ENCODE results near the gene LDB2. TPM values are rescaled to one million over a fixed set of nuclear protein-coding genes. Genes with fewer than 3 reads are reported as not detected.

LDB2 gene
- total and polyA plus RNA-seq, 2 donors from 2014 or later, result 26.9 to 59.9 TPM

GRCh38 chr4:16896881-16897750 is 1.3 kb downstream of the LDB2 start:
- H3K4me1 ChIP-seq (ENCODE audit: control insufficient read depth in 2 of 3, insufficient read depth in 2 of 3, low read depth in 1 of 3, low read length in 3 of 3), result no peaks in the 10 kb centered on the region
- no peak for TF ChIP-seq CTCF (IDR thresholded peaks at IDR 0.05; ENCODE audit: borderline replicate concordance, extremely low read depth, insufficient read depth)
- intact Hi-C loops (cut with DNase I), result no loop called here
- H3K9ac ChIP-seq (ENCODE audit: low read length in 3 of 3), result peak overlapping the region; percentile 27 to 55 (median 42)
- no peaks in the 10 kb centered on the region for H3K36me3 ChIP-seq (ENCODE audit: control insufficient read depth in 2 of 3, insufficient read depth in 3 of 3, low read length in 3 of 3)
- peak overlapping the region; percentile 58 to 65 (median 63) for H3K4me3 ChIP-seq (ENCODE audit: low read length in 3 of 3)
- H3K27me3 ChIP-seq (ENCODE audit: control insufficient read depth, insufficient read depth, low read length), result no peaks in the 10 kb centered on the region
- no peak for FAIRE-seq
- DNase-seq, result peak in 3 of 5 donors; percentile 21 to 85 (median 66)
- peak overlapping the region in 1 of 2 donors; percentile 42 for H3K27ac ChIP-seq (ENCODE audit: low read depth in 2 of 2, low read length in 2 of 2)
- H3K9me3 ChIP-seq (ENCODE audit: control insufficient read depth in 2 of 3, insufficient read depth in 1 of 3, low read length in 3 of 3), result no peaks in the 10 kb centered on the region

DNA sequence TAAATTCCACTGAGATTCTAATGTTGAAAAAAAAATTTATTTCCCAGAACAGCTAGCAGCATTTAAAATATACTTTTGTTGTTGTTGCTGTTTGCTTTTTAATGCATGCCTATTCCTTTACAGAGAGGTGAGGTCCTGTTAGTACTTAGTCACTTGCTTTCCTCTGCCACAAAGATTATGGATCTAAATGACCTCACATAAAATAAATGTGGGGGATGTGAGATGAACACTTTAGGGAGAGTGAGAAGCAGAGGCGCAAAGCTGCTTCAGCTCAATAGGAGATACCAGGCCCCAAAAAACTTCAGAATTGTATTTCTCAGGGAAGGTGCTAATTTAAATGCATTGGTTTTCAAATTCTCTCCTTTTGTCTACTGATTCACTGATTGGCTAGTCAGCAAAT is 4.0 kb downstream of the LDB2 start:
- Histone ChIP-seq H3K9ac (ENCODE audit: low read length in 3 of 3) (peak overlapping the region in 1 of 3 donors; percentile 34), H3K36me3 (ENCODE audit: control insufficient read depth in 2 of 3, insufficient read depth in 3 of 3, low read length in 3 of 3) (no peaks in the 10 kb centered on the region), H3K27me3 (ENCODE audit: control insufficient read depth, insufficient read depth, low read length) (no peaks in the 10 kb centered on the region), H3K4me1 (ENCODE audit: control insufficient read depth in 2 of 3, insufficient read depth in 2 of 3, low read depth in 1 of 3, low read length in 3 of 3) (peaks cover 0 to 4% (median 0%) of the 10 kb centered on the region in 3 donors), H3K4me3 (ENCODE audit: low read length in 3 of 3) (peak overlapping the region in 1 of 3 donors; percentile 63), H3K9me3 (ENCODE audit: control insufficient read depth in 2 of 3, insufficient read depth in 1 of 3, low read length in 3 of 3) (no peaks in the 10 kb centered on the region), H3K27ac (ENCODE audit: low read depth in 2 of 2, low read length in 2 of 2) (peak overlapping the region; percentile 16 to 35)
- no peak for TF ChIP-seq CTCF (IDR thresholded peaks at IDR 0.05; ENCODE audit: borderline replicate concordance, extremely low read depth, insufficient read depth)
- no peak for FAIRE-seq
- intact Hi-C loops (cut with DNase I), result no loop called here
- DNase-seq, result no peak

GRCh38 chr4:16893141-16893651 is 5.2 kb downstream of the LDB2 start:
- H3K27ac ChIP-seq (ENCODE audit: low read depth in 2 of 2, low read length in 2 of 2), result peak overlapping the region in 1 of 2 donors; percentile 5
- FAIRE-seq (no peak), DNase-seq (peak in 1 of 5 donors; percentile 30)
- no peaks in the 10 kb centered on the region for H3K27me3 ChIP-seq (ENCODE audit: control insufficient read depth, insufficient read depth, low read length)
- intact Hi-C loops (cut with DNase I), result no loop called here
- H3K9ac ChIP-seq (ENCODE audit: low read length in 3 of 3), result no peak overlapping the region
- peaks cover 0 to 4% (median 0%) of the 10 kb centered on the region in 3 donors for H3K4me1 ChIP-seq (ENCODE audit: control insufficient read depth in 2 of 3, insufficient read depth in 2 of 3, low read depth in 1 of 3, low read length in 3 of 3)
- no peaks in the 10 kb centered on the region for H3K9me3 ChIP-seq (ENCODE audit: control insufficient read depth in 2 of 3, insufficient read depth in 1 of 3, low read length in 3 of 3)
- H3K36me3 ChIP-seq (ENCODE audit: control insufficient read depth in 2 of 3, insufficient read depth in 3 of 3, low read length in 3 of 3), result no peaks in the 10 kb centered on the region
- TF ChIP-seq CTCF (IDR thresholded peaks at IDR 0.05; ENCODE audit: borderline replicate concordance, extremely low read depth, insufficient read depth), result no peak
- H3K4me3 ChIP-seq (ENCODE audit: low read length in 3 of 3), result peak overlapping the region in 1 of 3 donors; percentile 63

Measured in kidney (tissue), 14 donors.